DMS114 treated with DMSO at 0.1 percent for 48 hours (cell line): ENCODE data around the gene IRF2.

Experiments
- DNase-seq: peaks from one replicate; lab custom pipeline; 2025; ENCODE audit not compliant: unreplicated experiment; lab: John Stamatoyannopoulos, UW

The IRF2 gene

DNA sequence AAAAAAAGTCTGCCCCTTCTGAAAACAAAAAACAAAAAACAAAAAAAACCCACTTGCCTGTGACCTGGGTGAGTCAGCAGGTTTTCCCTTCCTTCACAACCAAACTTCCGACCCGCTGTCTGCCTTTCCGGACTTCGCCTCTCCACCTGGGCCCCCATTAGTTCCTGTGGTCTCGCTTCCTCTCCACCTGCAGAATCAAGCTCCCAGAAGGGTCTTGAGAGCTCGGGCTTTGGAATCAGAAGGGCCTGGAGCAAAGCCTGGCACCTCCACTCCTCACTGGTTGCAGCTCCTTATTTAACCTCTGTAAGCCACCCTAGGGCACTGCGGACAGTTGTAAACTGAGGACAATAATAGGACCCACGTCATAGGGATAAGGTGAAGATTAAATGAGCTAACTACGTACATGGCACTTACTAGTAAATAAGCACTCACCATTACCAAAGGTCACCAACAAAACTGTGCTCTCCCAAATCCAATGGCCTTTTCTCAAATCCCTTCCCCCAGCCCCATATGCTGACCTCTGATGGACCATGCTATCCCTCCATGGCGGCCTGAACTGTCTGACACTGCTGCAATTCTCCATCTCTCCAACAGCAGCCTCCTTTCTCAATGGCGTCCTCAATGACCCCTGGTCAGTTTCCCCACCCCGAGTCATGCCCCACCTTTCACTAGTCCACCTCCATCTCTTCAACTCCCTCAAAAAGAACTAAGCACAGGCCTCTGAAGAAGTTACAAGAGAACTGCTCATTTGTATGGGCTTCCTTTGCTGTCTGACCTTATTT is 64.2 kb downstream of the IRF2 start:
- no peak for DNase-seq

DNA sequence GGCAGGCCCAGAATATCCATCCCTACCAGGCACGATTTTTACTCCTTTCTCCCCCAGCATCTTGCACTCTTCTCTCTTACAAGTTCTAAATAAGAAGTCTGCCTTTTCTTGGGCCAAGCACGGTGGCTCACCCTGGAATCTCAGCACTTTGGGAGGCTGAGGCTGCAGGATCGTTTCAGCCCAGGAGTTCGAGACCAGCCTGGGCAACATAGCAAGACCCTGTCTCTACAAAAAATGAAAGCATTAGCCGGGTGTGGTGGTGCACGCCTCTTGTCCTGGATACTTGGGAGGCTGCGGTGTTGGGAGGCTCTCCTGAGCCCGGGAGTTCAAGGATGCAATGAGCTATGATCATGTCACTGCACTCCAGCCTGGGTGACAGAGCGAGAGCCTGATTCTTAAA is 64.8 kb downstream of the IRF2 start:
- no peak for DNase-seq

DNA sequence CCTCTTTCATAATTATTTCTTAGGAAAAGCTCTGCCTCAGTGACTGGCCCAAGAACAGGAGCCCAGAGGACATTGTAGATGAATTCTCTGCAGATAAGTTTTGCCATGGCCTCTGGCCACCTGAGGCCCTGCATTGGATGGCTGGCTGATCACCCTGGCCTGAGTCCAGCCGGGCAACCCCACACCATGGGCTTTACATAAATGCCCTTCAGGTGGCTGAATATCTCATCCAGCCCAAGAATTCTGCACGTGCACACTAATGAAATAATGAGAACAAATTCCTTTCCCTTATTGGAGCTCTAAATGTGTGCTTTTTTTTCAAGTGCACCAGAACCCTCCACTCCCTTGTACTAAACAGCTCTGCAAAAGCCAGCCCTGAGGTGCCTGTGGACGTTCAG is 65.7 kb downstream of the IRF2 start:
- no peak for DNase-seq

DNA sequence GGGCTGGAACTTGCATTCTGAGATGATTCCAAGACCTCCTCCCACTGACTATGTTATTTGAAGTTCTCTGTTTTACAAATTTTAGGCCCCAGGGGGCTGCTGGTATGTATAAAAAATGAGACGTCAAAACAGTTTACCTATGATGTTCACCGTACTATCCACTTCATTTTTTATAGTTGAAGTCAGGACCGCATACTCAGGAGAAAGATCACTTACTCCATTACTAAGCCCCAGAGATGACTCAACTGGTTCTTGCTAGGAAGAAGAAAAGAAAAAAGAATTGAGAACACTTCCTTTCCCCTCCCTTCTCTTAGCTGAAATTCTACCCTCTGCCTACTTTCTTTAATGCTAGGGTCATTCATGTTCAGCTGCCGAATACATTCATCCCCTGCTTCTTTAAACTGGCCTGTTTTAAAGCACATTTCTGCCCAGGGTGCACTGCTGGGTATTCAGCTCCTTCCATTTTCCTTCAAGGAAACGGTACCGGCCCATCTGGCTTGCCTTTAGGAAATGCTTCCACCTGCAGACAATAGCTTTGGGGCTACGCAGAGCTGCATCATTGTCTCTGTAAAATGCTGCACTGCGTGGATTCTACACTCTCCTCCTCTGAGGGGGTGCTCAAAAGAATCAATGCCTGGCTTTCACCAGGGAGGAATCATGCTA is 66.2 kb downstream of the IRF2 start:
- no peak for DNase-seq

DNA sequence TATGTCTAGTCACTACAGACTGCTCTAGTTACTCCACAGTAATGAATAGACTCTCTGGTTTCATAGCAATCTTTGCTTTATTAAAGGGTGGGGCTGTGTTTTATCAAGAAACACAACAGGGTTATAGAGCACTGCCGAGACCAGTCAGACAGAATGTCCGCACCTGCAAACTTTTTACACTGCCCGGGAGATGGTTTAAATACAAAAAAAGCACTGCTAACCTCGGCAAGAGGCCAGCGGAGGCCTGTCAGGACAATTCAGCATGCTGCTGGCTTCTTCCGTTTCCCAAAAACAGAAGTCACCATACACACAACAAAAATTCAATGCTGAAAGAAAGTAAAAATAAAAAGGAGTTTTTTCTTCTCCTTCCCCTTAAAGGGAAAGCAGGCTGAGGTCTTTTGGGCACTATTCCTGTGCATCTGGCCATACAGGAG is 67.4 kb downstream of the IRF2 start:
- no peak for DNase-seq

DNA sequence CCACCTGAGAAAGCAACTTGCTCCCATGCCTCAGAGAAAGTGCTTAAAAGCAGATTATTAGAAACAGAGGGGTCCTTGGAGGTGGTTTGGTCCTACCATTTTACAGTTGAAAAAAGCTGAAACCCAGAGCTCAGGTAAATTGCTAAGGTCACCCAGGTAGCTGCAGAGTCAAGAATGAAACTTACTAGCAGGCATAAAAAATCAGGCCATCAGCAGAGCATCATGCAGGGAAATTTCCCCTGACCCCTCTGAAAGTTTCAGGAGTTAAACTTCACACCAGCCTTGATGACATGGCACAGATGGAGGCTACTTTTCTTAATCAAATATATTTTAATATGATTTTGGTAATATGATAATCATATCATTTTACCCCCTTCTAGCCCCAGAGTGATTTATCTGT is 70.3 kb downstream of the IRF2 start:
- DNase-seq, result no peak

DNA sequence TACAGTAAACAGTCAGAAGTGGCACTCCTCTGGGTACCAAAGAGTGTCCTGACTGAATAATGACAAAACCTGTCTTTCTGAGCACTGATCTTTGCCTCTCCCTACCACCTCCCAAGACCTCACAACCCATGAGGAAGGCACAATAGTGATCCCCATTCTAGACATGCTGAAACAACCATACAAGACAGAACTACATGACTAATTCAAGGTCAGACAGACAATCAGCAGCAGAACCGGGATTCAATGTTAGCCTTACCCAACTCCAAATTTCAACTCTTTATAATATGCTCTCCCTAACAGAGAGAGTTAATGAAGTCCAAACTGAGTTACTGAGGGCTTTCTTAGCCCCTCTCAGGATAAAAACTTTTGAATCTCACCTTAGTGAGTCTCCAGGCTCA is 71.0 kb downstream of the IRF2 start:
- no peak for DNase-seq

DNA sequence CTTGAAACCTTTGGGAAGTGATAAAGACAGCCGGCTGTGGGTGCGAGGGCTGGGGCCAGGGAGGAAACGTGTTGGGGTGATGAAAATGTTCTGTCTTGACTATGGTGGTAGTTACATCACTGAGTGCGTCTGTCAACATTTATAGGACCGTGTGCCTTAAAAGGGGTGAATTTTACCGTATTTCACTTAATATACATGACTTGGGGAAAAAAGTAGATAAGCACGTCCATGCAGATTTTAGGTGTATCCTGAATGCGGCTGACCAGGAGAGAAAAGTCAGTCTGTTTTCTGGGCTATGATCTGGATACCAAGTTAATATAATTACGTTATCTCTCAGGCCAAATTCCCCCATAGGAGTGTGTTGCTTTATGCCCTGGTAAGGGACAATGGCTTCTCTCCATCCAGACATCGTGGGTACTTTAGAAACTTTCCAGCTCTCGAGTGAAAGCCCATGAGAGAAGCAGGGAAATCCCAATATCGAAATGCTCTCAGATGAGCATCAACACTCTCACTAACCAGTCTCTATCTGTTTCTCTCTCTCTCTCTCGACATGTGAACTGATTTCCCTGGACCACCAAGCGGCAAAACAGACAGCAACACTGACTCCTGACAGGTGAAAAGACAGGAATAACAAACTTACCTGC is 71.5 kb downstream of the IRF2 start:
- no peak for DNase-seq

DNA sequence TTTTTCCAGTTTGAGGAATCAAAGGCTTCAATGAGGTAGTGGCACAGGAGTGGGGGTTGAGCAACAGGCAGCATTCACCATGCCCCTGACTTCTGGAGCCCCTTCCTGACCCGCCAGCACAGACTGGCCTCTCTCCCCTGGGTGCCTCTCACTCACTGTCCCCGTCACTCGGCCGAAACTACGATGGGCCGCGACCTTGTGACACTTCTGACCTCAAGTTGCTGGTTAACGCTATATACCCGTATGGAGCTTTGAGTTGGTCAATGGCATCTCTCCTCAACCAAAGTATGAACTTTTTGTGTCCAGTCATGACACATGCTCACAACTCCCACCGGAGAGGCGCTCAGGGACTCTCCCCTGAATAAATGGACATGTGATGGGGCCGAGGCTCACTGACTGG is 72.1 kb downstream of the IRF2 start:
- no peak for DNase-seq

DNA sequence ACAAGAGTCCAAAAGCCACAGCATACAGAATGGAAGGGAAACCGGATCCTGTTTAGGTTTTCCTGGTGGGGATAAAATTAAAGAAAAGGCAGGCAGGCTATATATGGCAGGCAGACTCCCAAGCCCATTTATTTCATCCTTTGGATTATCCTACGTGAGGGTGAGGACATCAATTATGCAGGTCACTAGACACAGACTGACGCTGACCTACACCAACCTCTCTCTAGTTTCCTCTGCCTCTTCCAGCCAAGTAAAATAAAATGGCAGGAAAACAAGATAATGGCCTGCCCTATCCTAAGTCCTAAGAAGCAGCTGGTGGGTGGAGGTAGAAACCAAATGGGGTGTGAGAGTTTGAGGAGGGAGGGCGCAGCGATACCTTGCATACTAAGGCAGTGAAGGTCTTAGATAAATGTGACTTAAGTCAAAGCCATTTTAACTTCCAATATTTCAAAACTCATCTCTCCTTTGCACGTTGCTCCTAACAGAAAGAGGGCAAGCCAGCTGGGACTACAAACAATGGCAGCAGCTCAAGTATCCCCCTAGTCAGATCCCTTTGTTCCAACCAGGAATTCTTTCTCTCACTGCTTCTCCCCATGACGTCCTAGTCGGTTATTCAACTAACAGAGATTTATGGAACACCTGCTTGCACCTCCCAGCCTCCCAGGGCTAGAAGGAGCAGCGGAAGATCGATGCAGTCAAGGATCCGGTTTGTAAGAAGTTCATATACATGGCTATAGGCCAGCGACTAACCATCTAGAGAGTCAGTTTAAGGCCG is 72.8 kb downstream of the IRF2 start:
- DNase-seq, result no peak

DNA sequence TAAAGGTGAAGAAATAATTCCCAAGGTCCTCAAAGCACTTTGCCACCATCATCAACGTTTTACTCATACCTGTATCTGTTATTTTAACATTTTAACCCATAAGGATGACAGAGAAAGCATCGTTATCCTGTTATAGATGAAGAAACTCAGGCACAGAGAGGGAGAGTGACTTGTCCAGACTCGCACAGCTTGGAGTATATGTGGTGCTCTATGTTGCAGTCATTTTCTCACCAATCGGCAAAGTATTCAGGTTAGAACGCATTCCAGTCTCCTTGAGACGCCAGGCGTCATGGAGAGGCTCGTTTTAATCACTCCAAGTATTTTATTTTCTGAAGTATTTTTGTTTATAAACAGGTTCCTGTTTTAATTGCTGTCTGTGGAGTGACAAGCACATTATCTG is 73.5 kb downstream of the IRF2 start:
- DNase-seq, result no peak

DNA sequence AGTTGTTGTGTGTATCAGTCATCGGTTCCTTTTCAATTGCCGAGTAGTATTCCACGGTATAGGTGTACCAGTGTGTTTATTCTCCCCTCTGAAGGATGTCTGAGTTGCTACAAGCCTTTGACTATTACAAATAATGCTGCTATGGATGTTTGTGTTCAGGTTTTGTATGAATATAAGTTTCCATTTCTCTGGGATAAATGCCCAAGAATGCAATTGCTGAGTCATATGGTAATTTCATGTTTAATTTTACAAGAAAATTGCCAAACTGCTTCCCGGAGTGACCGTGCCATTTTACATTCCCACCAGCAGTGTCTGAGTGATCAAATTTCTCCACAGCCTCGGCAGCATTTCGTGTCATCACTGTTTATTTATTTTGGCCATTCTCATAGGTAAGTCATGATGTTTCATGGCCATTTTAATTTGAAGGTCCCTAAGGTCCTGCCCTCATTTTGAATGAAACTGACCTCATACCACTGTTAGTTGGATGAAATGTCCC is 73.9 kb downstream of the IRF2 start:
- DNase-seq, result no peak

DNA sequence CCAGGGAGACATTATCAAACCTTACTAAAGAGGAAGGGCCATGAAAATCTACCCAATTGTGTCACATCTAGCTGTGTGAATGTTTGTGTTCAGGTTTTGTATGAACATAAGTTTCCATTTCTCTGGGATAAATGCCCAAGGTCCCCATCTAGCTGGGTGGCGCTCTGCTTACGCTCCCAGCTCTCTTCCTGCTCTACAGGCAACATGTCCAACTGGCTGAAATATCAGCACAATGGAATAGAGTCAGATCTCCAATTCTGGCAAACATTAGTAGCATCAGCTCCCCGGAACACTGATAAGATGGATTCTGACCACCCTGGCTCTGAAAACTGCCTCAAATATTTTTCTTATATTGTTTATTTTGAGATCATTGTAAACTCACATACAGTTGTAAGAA is 74.8 kb downstream of the IRF2 start:
- DNase-seq, result no peak

DNA sequence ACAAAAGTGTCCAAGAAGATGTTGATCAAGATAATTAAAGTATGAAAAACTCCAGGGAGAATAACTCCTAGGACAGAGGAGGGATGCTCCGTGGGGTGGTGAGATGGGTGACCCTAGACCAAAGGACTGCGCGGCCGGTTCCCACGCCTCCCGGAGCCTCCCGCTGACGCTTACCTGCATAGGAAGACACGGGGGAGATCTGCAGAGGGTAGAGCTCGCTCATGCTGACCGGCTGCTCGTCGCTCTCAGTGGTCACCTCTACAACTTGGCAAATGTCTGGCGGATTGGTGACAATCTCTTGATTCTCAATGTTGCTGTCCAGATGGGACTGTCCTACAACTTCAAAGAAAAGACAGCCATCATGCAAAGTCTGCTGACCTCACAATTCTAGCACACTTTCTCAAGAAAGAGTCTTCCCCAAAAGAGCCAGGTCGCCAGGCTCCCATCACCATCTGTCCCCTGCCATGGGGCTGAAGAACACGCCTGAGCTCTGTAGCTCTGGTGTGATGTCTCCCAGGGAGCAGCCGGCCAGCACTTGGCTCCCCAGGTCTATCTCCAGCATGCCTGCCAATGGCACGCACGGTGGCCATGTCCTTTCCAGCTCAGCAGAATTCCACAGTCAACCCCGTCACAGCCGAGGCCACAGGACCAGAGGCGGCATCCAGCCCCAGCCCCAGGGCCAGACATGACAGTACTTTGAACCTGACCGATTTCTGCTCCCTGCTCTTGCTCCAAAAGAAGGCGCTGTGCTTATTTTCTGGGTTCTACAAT is 75.4 kb downstream of the IRF2 start:
- DNase-seq, result no peak

DNA sequence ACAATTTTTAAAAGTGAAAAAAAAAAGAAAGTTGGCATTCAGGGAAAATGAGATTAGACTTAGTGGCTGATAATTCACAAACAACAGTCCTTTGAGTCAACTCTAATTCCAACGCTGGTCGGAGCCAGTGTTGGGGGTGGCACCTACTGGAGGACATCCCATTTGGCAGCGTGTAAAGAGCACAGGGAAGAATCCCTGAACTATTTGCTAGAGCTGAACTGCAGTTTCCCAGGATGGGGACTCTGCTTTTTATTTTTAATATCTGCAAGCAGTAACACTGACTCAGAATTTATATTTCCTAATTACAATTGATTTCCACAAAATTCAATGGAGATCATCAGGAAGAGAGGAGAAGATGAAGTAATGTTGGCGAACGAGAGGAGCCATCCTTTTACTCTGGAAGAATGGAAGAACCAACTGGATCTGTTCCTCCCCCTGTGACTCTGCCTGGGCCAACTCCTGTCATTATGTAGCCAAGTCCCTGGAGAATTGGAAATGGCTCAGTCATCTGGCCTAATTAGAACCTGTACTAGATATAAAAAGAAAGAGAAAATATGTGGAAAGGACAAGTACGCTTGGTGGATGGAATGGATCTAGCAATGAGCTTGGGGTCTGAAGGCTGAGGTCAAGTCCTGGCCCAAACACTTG is 76.7 kb downstream of the IRF2 start:
- no peak for DNase-seq

DNA sequence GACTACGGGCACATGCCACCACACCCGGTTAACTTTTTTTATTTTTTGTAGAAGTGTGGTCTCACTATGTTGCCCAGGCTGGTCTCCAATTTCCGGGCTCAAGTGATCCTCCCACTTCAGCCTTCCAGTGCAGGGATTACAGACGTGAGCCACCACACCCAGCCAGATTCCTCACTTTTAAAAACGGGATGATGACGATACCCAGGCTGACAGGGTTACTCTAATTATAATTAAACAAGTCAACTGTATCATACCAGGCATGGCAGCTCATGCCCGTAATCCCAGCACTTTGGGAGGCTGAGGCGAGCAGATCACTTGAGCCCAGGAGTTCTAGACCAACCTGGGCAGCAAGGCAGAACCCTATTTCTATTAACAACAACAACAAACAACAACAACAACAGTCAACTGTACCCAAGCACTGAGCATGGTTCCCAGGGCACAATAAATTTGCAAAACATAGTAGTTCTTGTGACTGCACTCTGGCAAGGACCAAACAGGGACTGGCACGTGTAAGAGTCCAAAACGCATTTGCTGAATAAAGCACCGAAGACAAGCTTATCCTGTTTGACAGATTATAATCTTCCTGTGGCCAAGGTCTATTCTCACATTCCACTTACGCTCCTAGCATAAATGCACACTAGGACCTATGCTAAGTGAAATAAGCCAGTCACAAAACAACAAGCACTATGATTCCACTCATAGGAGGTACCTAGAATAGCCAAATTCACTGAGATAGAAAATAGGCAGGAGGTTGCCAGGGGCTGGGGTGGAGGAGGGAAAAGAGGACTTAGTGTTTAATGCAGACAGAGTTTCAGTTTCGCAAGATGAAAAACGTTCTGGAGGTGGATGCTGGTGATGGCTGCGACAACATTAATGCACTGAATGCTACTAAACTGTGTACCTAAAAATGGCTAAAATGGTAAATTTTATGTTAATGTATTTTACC is 77.5 kb downstream of the IRF2 start:
- no peak for DNase-seq

DNA sequence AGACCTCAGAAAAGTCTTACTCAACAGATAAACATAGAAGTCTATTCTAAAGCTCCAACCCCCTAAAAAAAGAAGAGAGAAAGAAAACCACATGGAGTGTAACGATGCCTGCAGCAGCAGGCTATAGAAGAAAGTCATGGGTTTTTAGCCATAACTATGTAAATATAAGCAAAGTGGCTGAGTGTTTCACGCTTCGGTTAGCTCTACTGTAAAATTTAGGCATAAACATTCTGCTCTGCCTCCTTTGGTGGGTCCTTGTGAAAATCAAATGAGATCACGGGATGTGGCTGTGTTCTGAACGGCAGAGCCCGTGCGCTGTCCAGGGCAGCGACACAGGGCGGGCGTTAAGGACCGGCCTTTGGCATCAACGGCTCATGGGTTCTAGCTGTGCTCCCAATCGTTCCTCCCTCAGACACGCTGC is 78.4 kb downstream of the IRF2 start:
- no peak for DNase-seq

DNA sequence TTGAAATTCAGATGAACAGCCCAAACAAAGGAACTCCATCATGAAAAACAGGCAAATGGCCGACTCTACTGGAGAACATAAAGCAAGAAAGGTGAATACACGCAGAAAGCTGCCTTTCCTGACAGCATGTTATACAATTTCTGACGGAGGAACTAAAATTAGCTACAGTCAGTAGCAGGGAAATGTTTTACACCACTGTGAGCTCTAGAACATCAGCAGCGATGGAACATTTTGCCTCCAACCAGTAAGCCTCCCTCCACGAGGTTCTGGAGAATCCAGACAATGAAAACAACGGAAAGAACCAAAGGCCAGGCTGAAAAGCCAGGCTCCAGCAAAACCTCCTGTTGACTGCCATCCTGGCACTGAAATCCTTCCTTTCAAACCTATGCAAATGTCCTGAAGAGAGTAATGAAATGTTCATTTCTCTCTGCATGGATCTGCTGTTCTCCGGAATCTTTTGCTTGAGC is 78.9 kb downstream of the IRF2 start:
- no peak for DNase-seq
